ENCODE results near the gene BRD1.

The BRD1 gene

DNA sequence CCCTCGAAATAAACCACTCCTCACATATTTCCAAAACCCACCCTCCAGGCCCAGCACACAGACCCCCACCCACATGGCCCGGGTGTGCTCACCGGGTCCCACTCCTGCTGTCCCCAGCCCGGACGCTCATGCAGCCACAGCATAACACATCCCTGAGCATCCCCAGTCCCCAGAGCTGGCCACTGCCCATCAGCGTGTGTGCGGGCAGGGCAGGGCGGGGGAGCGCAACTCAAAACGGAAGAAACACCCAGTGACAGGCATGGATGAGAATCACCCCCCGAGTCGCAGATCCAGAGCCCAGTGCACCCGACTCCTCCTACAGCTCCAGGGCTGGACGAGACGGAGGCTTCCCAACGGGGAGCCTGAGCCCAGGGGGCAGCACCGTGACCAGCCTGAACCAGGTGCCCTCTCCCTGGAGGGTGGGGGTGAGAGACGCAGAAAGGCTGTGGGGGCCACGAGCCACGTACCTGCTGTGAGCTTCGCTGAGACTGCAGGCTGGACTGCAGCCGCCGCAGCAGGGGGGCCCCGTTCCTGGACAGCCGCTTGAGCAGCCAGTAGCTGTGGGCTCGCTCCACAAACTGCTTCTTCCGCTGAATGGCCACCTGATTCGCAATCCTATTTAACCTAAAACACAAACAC lies 23.8 kb downstream of the BRD1 start:
- FAIRE-seq: no peak
- DNase-seq (ENCODE audit: insufficient read length, low spot score): no peak

DNA sequence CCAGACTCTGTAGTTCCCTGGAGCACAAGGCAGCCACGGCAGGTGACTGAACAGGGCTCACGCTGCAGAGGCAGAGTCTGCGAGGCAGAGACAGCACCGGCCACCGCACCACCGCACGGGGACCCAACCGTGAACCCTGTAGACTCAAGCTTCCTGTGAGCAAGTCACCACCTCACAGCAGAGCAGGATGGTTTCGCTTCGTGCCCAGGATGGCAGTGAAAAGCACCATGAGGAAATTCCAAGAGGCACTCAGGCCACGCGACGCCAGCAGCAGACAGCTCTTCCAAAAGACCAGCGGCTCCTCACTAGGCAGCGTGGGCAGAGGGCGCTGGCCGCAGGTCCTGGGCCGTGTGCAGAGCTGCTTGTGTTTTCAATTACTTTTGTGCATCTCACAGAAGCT lies 24.5 kb downstream of the BRD1 start:
- FAIRE-seq: no peak
- no peak for DNase-seq (ENCODE audit: insufficient read length, low spot score)

DNA sequence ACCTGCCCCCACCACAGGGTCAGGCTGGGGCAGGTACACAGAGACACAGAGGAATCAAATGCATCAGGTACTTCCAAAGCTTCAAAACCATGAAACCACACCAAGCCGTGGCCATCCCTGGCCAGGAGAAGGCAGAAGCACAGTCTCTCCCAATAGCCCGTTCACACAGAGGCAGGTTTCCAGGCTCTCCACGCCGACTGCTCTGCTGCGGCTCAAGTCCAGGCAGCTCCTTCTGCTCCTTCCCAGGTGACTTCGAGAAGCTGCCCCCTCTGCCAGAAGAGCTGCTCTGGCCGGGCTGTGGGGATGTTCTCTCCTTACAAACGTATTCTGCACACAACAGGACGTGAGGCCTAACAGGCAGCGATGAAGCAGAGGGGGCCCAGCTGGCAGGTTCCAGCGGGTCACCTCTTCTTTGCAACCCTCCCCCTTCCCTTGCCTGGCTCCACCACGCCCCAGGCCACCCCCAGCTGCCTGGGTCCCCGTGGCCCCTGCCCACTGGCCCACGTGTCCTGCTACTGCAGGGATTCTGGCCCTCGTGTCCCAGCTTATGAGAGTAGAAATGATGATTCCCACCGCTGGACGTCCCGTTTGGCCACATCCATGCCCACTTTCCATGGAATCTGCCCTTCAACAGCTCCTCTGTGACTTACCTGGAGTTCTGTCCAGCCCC lies 26.1 kb downstream of the BRD1 start:
- FAIRE-seq: no peak
- no peak for DNase-seq (ENCODE audit: insufficient read length, low spot score)

DNA sequence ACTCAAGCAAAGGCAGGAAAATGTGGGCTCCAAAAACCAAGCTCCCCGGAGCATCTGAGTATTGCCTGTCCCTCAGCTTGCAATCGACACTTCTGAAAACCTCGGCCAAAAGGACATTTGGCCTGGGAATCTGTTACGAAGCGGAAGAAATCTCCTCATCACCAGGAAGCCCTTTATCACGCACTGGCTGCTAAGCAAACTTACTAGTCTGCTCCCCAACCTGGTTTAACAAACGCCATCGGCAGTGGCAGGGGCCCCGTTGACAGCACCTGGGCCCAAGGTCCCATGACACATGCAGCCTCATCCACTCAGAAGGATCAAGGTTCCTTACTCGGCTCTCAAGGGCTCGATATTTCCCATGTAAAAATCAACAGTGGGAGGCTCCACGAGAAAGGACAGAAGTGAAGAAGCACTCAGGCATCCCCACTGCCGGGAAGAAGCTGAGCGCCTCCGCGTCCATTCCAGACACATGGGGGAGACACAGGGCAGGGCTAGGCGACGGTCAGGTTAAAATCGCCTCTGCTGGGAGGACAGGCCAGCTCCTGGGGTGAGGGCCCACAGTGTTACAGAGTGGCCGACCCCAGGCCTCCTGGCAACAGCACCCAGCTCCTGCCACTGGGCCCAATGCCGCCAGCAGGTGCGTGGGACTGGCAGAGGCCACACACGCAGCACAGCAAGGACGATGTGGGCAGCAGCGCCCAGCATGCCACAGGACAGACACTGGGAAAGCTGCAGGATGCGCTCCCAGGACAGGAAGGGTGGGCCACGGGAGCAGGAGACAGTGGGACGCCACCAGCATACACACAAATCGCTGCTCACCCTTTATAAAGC lies 27.1 kb downstream of the BRD1 start:
- FAIRE-seq (no peak), DNase-seq (ENCODE audit: insufficient read length, low spot score) (no peak)

DNA sequence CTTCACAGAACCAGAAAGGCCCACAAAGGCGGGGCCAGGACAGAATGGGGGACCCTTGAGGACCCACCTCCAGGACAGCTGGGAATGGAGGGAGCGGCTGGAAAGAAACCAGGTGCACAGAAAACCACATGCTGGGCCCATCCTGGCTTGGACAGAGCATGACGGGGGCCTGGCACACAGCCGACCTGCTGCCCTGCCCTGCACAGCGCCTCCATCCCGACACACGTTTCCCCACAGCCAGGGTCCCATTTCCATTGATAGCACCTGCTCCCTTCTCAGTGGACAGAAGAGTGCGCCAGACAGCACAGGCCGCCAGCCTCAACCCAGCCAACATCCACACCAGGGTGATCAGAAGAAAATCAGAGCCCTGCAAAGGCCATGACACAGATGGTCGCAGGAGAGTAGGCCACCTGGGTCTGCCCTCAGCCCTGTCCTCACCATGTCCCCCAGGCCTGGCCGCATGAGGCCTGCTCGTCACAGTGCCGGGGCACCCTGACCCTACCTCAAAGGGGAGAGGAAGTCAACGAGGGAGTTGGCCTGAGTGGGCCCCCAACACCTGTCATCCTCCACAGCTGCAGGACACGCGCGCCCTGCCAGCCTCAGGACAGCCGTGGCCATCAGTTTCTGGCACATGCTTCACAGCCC lies 28.1 kb downstream of the BRD1 start:
- no peak for FAIRE-seq
- no peak for DNase-seq (ENCODE audit: insufficient read length, low spot score)

DNA sequence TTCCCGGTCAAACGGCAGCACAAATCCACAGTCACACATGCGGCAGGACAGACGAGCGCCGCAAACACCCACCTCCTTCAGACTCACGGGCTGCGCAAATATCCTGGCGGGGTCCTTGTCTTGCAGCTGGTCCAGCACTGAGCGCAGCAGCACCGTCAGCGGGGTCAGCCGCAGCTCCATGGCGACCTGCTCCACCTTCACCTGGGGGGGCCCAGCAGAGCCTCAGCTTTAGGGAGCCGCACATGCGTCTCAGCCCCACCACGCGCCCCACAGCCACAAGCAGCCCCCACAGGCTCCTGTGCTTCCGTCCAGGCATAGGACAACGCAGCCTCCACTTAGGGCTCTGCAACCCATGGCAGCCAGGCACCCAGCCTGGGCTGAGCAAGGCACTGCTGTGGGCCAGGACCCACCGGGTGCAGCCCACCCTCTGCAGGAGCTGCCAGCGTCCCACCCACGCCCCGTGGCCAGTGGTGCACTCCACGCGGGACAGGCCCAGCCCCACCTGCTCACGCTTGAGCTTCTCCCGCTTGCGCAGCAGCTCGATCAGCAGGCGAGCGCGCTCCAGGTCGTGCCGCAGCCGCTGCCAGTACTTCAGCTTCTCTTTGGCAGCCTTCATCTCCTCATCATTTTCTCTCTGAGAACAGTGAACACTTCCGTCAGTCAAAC lies 29.1 kb downstream of the BRD1 start:
- FAIRE-seq (no peak), DNase-seq (ENCODE audit: insufficient read length, low spot score) (no peak)

DNA sequence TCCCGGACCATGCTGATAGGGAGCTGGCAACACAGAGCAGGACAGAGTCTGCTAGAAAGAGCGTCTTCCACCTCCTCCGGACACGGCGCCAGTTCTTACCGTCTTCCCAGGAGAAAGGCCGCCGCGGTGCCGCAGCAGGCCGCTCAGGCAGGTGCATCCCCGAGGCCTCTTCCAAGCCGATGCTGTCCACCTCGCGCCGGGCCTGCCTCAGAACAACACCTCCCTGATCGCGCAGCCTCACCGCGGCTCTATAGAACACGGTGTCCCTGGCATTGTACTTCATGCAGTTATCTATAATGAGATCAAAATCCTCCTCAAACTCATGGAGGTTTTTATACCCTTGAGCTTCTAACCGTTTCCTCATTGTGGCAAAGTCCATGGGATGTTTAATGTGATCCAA lies 30.0 kb downstream of the BRD1 start:
- DNase-seq (ENCODE audit: insufficient read length, low spot score): no peak
- FAIRE-seq: no peak

DNA sequence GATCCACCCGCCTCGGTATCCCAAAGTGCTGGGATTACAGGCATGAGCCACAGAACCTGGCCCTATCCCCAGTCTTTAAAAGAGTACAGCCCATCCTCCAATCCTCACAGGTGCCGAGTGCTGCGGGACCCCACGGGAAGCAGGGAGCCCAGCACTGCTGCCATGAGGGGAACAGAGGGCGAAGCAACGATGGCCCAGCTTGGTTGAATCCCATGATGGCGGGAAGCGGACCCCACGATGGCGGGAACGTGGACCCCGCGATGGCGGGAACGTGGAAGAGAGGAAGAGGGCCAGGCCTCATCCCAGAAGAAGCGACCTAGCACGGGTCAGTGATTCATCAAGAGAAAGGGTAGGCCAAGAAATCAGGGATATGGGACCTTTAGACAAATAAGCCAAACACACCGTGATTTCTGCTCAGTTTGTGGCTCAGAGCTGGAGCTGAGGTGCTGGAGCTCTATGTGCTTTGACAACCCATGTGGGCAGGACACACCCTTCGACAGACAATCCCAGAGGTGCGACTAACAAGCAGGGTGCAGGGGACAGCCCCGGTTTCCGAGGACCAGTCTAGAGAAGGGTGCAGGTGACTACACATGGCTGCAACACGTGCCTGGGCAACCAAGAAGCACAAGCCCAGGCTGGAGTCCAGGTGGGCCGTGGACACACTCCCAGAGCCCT lies 30.9 kb downstream of the BRD1 start:
- DNase-seq (ENCODE audit: insufficient read length, low spot score) (no peak), FAIRE-seq (no peak)

DNA sequence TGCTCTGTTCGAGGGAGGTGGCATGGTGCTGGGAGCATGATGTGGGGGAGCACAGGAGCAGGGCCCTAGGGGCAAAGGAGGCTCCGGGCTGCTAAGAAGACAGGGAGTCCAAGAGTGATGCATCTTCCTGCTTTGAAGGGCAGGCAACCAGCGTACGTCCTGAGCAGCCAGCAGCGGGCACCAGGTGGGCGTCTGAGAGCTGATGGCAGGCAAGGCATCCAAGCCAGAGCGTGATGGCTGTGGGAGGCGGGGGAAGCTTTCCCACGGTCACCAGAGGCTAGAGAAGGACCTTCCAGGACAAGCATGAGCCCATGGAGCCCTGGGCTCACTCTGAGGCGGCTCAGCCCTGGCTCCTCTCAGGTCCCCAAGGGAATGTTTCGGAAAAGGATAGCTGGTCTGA lies 32.2 kb downstream of the BRD1 start:
- DNase-seq (ENCODE audit: insufficient read length, low spot score): no peak
- no peak for FAIRE-seq

DNA sequence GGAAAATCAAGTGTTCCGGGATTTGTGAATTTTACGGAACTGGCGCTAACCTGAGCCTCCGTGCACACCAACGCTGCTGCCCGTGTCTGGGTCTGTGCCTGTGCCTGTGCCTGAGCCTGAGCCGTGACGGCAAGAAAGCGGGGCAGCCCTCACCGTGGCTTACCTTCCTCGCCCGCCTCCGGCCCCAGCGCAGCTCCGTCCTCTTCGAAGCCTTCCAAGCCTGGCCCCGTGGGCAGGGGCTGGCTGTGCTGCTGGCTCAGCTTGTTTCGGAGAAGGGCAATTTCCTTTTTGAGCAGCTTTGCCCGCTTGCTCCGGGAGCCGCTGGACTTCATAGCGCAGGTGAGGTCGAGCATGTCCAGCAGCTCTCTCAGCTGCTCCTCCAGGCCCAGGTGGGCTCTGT lies 33.8 kb downstream of the BRD1 start:
- DNase-seq (ENCODE audit: insufficient read length, low spot score): no peak
- no peak for FAIRE-seq

DNA sequence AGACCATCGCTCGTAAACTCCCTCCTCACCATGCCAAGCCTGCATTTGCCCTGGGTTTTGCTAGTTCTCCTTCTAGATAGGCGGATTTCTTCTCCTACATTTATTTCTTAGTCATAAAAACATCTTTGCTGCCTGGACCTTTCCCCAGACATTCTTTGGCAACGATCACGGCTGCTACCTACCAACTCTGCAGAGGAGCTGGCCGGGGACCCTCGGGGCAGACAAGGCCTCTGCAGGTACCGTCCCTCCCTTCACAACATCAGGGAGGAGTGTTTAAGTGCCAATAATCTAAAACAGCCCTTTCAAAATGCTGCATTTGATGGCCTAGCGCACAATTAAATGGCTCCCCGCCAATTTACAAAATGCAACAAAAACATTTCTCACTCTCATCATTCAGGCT lies 34.4 kb downstream of the BRD1 start:
- no peak for FAIRE-seq
- no peak for DNase-seq (ENCODE audit: insufficient read length, low spot score)

DNA sequence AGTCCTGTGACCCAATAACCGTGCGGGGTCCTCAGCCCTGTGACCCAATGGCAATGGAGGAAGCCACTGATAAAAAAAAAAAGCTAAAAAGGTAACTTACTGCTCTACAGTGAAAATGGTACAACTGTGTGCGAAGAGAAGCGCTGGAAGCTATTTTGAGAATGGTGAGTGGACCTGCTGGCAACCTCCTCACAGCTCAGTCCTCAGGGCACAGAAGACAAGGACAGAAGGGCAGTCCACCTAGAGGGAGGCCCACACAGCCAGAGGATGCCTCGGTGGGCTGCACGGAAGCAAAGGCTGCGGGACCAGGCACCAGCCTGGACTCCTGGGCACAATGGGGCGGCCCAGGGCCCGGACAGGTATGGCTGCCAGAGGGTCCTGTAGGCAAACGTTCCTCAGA lies 35.6 kb downstream of the BRD1 start:
- FAIRE-seq: no peak
- DNase-seq (ENCODE audit: insufficient read length, low spot score): no peak

DNA sequence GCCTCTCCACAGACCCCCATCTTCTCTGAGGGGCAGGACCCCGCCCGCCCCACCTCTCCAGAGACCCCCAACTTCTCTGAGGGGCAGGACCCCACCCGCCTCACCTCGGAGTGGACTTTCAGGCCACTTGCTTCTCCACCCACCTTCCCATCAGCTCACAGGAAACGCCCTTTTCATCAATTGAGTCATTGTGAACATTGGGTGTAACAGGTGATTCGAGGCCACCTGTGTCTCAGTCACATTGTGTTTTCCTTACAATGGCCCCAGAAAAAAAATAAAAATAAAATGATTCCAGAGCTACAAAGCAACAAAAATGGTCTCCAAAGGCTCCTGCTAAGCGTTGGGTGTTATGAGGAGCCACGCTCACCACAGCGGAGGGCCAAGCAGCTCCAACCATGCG lies 36.0 kb downstream of the BRD1 start:
- DNase-seq (ENCODE audit: insufficient read length, low spot score): no peak
- no peak for FAIRE-seq

DNA sequence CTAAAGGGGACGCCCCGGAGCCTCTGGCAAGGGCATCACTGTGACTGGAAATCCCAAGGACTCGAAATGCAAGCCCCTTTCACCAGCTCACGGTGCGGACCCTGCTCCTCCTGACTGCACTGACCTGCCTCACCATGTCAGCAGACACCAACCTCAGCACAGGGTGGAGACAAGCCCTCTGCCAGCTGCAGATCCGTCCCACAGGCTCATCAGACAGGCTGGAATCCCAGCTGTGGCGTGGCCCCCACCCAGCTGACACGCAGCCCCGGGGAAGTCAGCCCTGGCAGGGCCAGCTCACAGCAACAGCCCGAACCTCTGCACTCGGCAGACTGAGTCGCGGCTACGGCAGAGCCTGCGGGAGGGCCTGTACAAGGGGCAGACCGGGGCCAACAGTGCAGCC lies 36.8 kb downstream of the BRD1 start:
- FAIRE-seq (no peak), DNase-seq (ENCODE audit: insufficient read length, low spot score) (no peak)

DNA sequence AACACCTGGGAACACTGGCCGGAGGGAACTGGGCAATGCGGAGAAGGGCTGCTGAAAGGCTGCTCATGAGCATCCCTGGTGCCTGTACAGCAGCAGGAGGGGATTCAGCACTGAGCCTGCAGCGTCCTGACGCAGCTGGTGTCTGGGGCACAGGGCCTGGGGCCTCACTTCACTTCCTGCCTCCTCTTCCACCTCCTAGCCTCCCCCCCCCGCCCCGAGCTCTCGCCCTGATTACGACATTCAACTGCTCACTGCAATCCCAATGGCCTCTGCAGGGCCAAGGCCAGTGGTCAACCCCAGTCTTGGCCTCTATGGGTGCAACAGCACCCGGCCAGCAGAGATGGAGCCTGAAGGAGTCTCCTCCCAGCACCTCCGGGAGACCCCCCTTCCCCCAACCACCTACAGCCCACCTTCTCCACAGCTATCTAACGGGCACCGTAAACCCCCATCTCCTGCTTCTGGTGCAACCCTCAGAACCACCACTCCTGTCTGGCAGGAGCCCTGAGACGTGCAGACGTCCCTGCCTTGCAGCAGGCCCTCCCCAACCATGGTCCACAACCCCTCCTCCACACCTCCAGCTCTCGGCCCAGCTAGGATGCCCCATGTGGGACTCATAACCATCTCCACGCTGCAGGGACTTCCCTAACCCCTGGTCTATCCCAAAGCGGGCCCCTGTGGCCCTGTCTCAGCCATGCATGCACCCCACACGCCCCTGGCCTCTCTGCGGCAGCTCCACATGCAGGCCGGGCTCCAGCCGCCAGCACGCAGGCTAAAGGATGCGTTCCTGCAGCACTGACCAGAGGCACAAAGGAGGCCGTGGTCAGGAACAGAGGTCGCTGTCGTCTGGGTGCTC lies 38.2 kb downstream of the BRD1 start:
- DNase-seq (ENCODE audit: insufficient read length, low spot score): no peak
- no peak for FAIRE-seq

DNA sequence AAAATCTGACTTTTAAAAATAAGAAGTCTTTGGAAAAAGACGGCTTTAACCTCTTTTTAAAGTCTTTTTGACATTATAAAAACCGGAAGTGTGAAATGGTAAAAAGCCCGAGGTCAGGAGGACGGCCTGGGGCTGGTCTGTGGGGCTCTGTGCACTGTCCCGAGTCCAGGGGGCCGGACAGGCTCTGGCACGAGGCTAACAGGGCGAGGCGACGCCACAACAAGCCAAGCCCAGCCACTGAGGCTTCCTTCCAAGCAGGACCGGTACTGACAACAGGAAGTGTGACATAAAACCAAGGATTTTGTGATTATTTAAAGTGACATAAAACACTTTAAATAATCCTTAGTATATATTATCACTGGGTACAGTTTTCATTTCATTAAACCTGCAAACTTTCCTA lies 39.2 kb downstream of the BRD1 start:
- FAIRE-seq (no peak), DNase-seq (ENCODE audit: insufficient read length, low spot score) (no peak)

DNA sequence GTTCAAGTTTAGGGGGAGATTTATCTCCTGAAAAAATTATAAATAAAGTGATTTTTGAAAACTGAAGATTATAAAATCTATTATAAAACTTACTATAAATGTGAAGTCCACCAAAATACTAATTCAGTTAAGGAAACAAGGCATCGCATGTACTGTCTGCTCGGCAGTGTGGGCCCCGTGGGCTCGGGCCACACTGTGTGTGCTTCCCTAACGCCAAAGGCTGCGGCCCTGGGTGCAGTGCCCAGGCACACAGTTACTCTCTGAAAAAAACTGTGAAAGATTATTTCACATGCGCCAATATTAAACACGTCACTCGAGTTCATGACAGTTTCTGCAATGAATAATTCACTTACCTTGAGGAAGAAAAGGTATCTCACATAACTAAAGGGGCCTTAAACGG lies 39.8 kb downstream of the BRD1 start:
- FAIRE-seq: no peak
- DNase-seq (ENCODE audit: insufficient read length, low spot score): no peak

DNA sequence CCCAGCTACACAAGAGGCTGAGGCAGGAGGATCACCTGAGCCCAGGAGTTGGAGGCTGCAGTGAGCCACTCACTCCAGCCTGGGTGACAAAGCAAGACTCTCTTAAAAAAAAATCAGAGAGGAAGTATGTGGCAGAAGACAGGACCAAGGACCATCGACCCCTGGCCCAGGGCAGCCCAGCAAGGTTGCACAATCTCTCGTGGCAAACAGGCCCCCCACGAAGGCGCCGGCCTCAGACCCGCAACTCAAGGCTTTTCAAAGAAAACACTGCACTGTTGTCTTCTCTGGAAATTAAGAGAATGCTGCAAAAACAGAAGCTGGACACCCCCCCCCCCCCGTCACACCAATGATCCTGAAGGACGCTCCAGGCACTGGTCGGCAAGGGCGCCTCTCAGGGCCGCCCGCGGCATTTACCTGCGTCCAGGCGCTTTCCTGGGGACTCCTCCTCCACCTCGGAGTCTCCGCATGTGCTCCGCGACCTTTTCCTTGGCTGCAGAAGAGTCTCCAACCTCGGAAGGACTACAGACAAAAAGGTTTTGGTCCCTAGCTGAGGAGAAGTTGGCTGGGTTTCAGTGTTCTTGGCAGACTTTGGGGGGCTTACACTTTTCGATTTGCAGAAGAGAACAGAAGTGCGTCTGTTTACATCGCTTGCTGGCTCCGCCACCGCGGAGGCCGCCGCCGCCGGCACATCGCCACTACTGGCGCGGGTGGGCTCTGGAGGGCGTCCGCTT lies 40.5 kb downstream of the BRD1 start:
- FAIRE-seq (no peak), DNase-seq (ENCODE audit: insufficient read length, low spot score) (no peak)
